Measurements from ENCODE around the gene KLHDC1.

GRCh38 chr14:49778421-49778820, 85.5 kb downstream of the KLHDC1 start:
- TF ChIP-seq CTCF (IDR thresholded peaks at IDR 0.05) = no peak
- TF ChIP-seq POLR2AphosphoS5 (IDR thresholded peaks at IDR 0.05; ENCODE audit: insufficient read depth in 1 of 2, low read depth in 1 of 2) = no peak

Data from vagina (tissue), 2 donors.